PFSK-1 (cell line): ENCODE data around the gene SEC14L5.

Experiments used
- FOXP2 ChIP-seq: optimal IDR thresholded peaks from 2 replicates; pipeline ENCODE3; 2011; ENCODE audit warnings: borderline replicate concordance, control low read depth, inconsistent platforms; ENCODE audit not compliant: insufficient read depth; ENCODE audit errors: extremely low read length, extremely low read depth
- POLR2AphosphoS5 ChIP-seq: IDR thresholded peaks from 2 replicates; pipeline ENCODE4 v1.6.1; 2012; ENCODE audit warnings: low read depth, mild to moderate bottlenecking, control low read depth, low read length, moderate library complexity
- SIN3A ChIP-seq: IDR thresholded peaks from 2 replicates; pipeline ENCODE4 v1.6.1; 2012; ENCODE audit warnings: mild to moderate bottlenecking, low read length, moderate library complexity, borderline replicate concordance; ENCODE audit not compliant: insufficient read depth
- TAF1 ChIP-seq: IDR thresholded peaks from 2 replicates; pipeline ENCODE4 v1.6.1; 2012; ENCODE audit warnings: low read length, control low read depth, borderline replicate concordance; ENCODE audit not compliant: insufficient read depth
- TF ChIP-seq, protein P1 (sequence below), 2 experiments: IDR thresholded peaks; 2 replicates each; pipeline versions ENCODE4 v1.6.1 to v1.8.0; 2011 to 2012; ENCODE audit warnings: low read depth in 2 of 2, low read length in 2 of 2, control low read depth in 1 of 2, inconsistent platforms in 1 of 2, mild to moderate bottlenecking in 1 of 2, moderate library complexity in 1 of 2; ENCODE audit not compliant: insufficient read depth in 1 of 2

The SEC14L5 gene

DNA sequence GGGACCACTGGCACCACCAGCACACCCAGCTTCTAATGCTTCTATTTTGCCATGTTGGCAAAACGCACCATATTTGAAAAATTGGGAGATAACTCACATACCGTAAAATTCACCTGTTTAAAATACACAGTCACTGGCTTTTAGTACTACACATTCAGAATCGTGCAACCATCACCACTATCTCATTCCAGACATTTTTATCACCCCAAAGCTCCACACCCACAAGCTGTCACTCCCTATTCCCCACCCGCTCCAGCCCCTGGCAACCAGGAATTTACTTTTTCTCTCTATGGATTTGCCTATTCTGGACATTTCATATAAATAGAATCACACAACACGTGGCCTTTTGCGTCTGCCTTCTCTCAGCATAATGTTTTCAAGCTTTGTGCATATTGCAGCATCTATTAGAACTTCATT, 46.2 kb upstream of the SEC14L5 start:
- TF ChIP-seq TAF1, result no peak
- TF ChIP-seq FOXP2, result no peak
- TF ChIP-seq SIN3A, result no peak
- TF ChIP-seq, protein P1, sequence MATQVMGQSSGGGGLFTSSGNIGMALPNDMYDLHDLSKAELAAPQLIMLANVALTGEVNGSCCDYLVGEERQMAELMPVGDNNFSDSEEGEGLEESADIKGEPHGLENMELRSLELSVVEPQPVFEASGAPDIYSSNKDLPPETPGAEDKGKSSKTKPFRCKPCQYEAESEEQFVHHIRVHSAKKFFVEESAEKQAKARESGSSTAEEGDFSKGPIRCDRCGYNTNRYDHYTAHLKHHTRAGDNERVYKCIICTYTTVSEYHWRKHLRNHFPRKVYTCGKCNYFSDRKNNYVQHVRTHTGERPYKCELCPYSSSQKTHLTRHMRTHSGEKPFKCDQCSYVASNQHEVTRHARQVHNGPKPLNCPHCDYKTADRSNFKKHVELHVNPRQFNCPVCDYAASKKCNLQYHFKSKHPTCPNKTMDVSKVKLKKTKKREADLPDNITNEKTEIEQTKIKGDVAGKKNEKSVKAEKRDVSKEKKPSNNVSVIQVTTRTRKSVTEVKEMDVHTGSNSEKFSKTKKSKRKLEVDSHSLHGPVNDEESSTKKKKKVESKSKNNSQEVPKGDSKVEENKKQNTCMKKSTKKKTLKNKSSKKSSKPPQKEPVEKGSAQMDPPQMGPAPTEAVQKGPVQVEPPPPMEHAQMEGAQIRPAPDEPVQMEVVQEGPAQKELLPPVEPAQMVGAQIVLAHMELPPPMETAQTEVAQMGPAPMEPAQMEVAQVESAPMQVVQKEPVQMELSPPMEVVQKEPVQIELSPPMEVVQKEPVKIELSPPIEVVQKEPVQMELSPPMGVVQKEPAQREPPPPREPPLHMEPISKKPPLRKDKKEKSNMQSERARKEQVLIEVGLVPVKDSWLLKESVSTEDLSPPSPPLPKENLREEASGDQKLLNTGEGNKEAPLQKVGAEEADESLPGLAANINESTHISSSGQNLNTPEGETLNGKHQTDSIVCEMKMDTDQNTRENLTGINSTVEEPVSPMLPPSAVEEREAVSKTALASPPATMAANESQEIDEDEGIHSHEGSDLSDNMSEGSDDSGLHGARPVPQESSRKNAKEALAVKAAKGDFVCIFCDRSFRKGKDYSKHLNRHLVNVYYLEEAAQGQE (IDR thresholded peaks at IDR 0.05; ENCODE audit: insufficient read depth in 1 of 2, low read depth in 2 of 2, low read length in 2 of 2), result no peak
- TF ChIP-seq POLR2AphosphoS5, result no peak

GRCh38 chr16:4913130-4913773, 44.9 kb upstream of the SEC14L5 start:
- TF ChIP-seq TAF1 (no peak), SIN3A (no peak), FOXP2 (no peak), POLR2AphosphoS5 (no peak)
- TF ChIP-seq, protein P1 (IDR thresholded peaks at IDR 0.05; ENCODE audit: insufficient read depth in 1 of 2, low read depth in 2 of 2, low read length in 2 of 2), result no peak

GRCh38 chr16:4913774-4914525, 44.2 kb upstream of the SEC14L5 start:
- no peak for TF ChIP-seq FOXP2
- TF ChIP-seq, protein P1 (IDR thresholded peaks at IDR 0.05; ENCODE audit: insufficient read depth in 1 of 2, low read depth in 2 of 2, low read length in 2 of 2), result no peak
- TF ChIP-seq POLR2AphosphoS5, result no peak
- no peak for TF ChIP-seq TAF1
- no peak for TF ChIP-seq SIN3A

GRCh38 chr16:4914528-4915225, 43.5 kb upstream of the SEC14L5 start:
- TF ChIP-seq, protein P1 (IDR thresholded peaks at IDR 0.05; ENCODE audit: insufficient read depth in 1 of 2, low read depth in 2 of 2, low read length in 2 of 2), result no peak
- TF ChIP-seq FOXP2 (no peak), TAF1 (no peak), POLR2AphosphoS5 (no peak), SIN3A (no peak)
